G401 (cell line): ENCODE measurements around the gene TELO2. TPM values are rescaled to one million over a fixed set of nuclear protein-coding genes. Genes with fewer than 3 reads are reported as not detected.
A peak's percentile ranks its signal among the peaks of the same experiment; 100 is the strongest.

ENCODE experiments used
- DNase-seq: peaks from one replicate; pipeline ENCODE4 v3.0.0-alpha.2; 2015; ENCODE audit warnings: low spot score
- in situ Hi-C: cut with HindIII; loops from 2 replicates; pipeline ENCODE4 v1.10.0; 2016; ENCODE audit warnings: low sequenced_read_pairs, mixed read lengths
- total RNA-seq: library from RNA; depleted of rRNA; stranded (reverse); fragments of >200 nt; shearing (Covaris generic); gene quantifications from 2 replicates; pipeline ENCODE4 v1.2.3, GENCODE V29; 2014

TELO2 gene
- total RNA-seq, 1 experiment from 2014 or later: 97.8 TPM

DNA sequence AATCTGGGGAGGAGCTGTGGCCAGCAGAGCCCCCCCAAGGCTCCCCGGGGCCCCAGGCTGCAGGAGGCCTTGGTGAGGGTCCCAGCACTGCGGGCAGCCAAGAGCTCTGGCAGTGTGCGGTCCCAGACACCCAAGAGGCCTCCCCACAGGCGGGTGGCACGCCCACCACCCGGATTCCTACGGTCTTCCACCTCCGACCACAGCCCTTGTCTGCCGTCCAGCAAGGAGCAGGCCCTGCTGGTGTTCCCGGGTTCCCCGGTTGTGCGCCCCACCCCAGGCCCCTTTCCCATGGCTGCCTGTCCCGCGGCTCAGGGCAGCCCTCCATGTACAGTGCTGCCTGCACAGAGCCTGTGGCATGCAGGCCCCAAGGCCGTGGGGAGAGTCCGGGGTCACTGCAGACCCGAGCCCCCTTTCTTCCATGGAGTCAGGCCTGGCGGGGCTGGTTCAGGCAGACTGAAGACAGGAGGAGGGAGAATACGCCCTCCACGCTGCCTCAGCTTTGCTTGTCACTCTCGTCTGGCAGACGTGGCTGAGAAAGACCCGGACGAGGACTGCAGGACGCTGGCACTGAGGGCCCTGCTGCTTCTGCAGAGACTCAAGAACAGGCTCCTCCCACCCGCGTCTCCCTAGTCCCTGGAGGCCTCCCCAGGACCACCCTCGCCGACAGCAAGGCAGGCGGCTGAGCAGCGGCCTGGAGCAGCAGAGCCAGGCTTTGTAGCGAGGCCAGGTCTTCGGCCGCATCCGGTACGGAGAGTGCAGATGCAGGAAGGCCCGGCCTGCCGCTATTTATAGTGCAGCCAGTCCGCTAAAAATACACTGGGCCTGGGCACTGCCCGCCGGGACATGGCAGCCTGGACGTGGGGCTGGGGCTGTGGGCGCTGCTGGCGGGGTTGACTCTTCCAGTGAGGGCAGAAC, 16.4 kb downstream of the TELO2 start:
- peak; percentile 87 for DNase-seq
- in situ Hi-C loops: no loop called here

DNA sequence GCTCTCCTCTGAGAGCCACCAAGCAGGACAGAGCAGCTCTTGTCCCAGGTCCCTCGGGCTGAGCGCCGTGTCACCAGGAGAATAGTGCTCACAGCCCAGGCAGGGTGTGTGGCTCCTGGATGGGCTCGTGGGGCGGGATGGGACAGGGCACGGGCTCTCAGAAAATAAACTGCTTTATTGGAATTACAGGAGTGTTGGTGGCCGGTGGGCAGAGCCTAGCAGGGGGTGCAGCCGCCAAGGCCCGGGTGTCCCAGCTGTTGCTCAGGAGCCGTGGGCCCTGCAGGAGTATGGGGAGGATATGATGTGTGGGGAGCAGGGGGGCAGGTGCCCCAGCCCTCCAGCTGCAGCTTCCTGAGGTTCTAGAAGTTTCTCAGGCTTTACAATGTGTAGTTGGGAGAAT, 17.1 kb downstream of the TELO2 start:
- in situ Hi-C loops: no loop called here
- DNase-seq: no peak

DNA sequence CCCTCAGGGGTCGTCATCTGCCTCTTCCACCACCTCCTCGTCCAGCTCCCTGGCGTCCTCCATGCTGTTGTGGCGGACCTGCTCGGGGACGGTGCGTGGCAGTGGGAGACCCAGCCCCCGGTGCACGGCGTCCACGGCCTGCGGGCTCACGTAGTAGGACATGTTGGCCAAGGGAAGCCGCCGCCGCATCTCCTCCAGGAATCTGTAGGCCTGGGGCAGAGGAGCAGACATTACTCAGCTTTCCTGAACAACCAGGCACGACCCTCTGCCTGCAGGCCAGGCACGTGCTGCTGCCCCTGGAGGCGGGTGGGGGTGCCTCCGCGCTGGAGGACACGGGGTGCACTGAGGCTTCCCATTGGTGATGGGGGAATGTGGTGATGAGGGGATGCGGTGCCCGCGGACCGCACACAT, 17.8 kb downstream of the TELO2 start:
- in situ Hi-C loops: no loop called here
- DNase-seq: no peak

DNA sequence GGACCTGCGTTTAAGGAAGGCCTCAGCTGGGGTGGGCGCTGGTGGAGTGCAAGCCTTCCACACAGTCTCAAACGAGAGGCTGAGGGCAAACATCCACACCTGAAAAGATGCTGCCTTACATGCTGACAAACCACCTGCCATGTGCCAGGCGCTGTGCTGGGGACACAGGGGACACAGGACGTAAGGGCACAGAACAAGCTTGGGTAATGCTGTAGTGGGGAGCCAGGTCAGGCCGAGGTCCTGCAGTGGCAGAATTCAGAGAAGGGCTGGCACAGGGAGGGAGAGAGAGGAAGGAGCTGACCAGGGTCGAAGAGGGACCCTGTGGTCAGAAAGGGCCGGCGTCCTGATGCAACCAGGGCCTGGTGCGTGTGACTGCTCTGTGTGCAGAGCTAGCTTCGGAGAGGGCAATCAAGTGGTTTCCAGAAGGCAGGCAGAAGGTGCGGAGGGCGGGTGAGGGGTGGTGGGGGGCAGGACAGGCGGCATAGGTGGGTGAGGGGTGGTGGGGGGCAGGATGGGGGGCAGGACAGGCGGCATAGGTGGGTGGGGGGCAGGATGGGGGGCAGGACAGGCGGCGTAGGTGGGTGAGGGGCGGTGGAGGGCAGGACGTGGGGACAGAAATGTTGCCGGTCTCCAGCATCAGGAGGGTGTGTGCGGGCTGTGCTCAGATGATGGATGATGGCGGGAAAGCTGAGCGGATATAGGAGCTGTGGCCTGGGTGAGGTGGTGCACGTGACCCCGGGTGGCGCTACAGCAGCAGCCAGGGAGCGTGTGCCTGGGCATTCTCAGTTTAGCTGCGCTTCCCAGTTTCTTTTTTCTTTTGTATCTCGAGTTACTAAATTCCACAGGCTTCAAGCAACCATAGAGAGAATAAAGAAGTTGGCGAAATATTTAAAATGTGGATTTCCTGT, 18.8 kb downstream of the TELO2 start:
- no peak for DNase-seq
- in situ Hi-C loops: no loop called here

DNA sequence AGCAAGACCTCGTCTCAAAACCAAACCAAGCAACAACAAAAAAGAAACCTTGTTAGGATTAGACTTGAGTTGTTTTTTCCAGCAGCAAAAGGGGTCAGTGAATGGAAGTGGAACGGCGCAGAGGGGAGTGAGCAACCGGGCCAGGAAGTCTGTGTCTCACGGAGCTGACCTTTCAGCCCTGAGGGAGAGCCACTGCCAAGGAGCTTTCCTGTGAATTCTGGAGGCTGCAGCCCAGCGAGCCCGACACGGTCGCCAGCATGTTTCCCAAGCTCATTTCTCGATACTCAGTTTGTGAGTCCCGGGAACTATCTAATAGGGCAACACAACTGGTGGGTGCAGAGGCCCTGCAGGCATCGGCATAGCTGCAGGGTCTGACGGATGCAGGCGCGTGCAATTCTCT, 19.6 kb downstream of the TELO2 start:
- in situ Hi-C loops: no loop called here
- no peak for DNase-seq

DNA sequence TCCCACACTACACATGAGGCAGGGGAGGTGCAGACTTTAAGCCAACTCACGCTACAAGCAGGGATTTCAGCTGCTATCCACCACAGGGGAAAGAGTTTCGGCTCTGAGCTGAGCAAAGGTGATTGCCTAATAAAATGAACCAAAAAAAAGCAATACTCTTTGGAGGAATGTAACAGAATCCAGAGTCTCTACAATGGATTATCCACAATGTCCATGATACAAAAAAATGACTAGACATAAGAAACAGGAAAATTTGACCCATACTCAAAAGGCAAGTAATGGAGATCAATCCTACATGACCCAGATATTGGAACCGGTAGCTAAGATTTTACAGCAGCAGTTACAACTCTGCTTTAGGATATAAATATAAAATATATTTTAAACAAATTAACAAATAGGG, 21.3 kb downstream of the TELO2 start:
- in situ Hi-C loops: no loop called here
- DNase-seq: no peak

DNA sequence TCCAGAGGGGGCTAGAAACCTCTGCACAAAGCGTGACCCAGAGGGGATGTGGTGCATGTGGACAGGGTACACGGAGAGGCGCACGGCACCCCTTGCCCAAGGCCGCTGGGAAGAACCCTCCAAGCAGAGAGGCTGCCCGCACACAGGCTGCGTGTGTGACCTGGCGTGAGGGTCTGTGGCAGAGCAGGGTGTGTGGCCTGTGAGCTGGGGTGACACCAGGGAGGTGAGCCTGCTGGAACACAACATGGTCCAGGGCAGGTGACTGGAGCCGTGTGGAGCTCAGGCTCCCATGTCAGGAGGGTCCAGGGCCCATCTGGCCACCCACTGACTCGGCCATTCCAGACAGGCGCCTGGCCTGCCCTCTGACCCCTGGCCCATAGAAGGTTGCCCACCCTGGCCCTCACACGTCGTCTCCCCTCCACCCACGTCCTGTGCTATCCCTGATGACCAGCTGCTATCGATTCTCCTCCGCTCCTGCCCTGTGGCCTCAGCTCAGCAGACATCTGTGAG, 25.5 kb downstream of the TELO2 start:
- in situ Hi-C loops: no loop called here
- DNase-seq: no peak

DNA sequence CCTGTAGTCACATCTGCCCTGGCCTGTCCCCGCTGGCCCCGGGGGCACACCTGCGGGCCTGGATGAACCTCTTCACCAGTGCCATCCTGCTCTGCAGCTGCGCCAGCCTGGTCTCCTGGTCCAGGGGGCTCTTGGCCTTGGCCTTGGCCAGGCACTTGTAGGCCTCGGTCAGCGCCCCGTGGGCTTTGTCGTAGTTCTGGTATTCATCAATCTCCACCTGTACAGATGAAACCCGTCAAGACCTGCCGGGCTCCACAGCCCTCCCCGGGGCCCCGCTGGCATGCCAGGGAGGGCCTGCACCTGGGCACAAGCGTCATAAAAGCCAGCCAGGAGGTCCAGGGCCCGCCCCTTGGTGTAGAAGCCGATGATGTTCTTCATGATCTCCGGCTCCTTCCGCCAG, 26.7 kb downstream of the TELO2 start:
- in situ Hi-C loops: no loop called here
- no peak for DNase-seq

DNA sequence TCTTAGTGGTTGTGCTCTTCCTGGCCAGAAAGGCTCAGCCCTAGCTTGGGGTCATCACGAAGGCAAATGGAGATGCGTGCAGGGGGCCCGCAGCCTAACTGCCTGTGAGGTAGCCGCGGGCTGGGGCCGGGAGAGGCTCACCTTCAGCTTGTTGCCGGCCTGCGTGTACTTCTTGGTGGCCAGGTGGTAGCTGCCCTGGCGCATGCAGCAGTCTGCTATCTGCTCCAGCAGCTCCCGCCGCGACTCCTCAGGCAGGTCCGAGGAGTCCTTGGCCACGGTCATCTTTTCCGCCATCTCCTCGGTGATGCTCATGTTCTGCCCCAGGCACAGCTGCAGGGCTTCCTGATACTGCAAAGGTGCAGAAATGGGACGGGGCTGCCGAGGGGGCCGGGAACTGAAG, 27.3 kb downstream of the TELO2 start:
- DNase-seq: no peak
- in situ Hi-C loops: no loop called here

DNA sequence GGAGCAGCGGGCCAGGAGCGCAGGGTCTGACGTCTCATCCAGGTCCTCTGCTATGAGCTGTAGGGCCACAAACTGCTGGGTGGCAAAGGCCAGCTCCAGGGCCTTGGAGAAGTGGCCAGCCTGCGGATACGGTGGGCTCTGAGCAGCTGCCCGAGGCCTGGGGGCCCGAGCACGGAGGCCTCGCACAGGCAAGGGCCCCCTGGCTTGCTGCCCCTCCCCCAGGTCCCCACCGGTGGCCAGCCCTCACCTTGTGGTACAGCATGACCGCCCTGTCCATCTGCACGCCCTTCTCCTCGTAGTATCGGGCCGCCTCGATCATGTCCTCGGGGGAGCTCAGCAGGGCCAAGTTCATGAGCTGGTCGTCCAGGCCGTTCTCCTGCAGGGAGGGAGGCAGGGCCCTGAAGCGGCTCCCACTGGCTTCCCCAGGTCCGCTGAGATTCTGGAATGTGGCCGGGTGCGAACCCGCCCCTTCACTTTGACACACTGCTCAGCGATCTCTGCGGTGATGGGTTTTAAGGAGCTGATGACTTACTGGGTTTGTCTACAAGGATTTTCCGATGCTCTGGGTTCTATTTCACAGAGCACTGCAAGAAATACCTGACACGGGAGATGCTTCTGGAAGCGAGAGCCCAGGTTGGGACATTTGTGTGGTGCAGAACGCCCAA, 30.6 kb downstream of the TELO2 start:
- DNase-seq: no peak
- in situ Hi-C loops: no loop called here

DNA sequence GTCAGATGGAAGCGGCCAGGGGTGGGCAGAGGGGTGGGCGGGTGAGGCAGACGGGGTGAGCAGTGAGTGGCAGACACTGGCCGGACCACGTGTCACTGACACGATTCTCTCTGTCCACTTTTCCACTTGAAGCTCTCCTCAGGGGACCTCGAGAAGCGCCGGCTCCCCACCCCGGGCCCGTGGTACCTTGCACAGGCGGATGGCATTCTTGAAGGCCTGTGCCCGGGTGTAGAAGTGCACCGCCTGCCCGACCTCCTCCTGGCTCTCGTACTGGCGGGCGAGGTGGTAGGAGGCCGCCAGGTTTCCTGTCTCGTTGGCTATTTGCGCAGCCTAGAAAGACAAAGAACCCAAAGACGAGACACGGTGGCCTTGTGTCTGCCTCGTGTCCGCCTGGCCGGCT, 31.2 kb downstream of the TELO2 start:
- in situ Hi-C loops: no loop called here
- no peak for DNase-seq

DNA sequence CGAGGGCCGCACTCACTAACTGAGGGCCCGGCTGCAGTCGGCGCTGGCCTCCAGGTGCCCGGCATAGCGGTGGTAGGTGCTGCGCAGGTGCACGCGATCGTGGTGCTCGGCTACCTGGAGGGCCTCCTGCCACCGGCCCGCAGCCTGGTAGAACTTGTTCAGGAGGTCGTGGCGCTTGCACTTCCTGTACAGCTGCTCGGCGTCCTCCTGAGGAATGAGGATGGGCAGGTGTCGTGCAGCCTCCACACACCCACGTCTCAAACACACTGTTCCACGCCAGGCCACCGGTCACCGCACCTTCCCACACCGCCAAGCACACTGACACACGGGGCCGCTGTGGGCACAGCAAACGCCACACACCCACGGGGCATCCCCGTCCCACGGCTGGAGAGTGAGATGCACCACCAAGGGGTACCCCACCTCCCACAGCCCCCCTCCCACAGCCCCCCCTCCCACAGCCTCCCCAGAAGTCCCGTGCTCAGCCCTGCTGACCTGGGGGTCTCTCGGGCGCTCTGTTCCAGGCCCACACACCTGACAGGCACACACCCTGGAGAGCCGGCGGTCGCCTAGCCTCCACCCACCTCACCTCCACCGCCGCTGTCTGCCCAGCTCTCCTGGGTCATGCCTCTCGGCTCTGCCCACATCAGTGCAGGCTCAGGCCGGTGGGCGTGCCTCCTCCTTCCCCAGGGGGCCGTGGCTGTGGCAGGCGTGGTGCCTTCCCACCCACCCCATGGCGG, 32.9 kb downstream of the TELO2 start:
- in situ Hi-C loops: no loop called here
- DNase-seq: no peak

DNA sequence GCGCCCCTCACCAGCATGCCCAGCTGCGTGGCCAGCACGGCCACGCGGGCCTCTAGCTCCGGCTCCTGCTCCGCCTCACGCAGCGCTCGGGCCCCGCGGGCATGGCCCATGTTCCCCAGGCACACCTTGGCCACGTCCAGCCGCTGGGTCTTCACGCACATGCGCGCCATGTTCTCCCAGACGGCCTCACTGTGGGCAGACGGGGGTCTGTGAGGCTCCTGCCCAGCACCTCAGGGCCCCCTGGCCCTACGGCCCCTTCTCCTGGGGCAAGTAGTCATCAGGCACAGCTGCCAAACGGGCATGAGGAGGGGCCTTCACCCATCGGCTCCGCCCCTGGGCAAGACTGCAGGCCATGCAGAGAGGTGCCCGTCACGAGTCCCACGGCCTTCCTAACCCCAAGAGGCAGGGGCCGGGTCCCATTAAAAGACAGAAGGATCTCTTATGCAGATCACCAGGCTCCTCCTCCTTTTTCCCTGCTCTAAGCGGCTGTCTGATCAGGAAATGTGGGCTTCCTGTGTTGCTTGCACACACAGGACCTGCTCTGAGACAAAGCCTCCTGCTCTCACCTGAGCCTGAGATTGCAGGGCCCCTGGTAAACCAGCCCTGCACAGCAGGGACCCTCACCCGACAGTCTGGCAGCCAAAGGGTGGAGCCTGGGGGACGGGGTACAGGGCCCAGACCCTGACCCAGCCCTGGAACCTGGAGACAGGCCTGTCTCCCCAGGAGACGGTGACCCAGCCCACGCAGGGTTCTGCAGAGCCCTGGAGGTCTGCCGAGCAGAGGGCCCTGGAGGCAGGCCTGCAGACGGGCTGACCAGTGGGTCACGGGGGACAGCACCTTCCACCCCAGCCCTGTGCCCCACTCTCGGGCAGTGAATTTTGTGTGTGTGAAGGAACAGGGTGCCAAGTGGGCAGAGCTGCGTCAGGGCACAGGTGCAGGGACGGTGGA, 33.7 kb downstream of the TELO2 start:
- DNase-seq: no peak
- in situ Hi-C loops: no loop called here

DNA sequence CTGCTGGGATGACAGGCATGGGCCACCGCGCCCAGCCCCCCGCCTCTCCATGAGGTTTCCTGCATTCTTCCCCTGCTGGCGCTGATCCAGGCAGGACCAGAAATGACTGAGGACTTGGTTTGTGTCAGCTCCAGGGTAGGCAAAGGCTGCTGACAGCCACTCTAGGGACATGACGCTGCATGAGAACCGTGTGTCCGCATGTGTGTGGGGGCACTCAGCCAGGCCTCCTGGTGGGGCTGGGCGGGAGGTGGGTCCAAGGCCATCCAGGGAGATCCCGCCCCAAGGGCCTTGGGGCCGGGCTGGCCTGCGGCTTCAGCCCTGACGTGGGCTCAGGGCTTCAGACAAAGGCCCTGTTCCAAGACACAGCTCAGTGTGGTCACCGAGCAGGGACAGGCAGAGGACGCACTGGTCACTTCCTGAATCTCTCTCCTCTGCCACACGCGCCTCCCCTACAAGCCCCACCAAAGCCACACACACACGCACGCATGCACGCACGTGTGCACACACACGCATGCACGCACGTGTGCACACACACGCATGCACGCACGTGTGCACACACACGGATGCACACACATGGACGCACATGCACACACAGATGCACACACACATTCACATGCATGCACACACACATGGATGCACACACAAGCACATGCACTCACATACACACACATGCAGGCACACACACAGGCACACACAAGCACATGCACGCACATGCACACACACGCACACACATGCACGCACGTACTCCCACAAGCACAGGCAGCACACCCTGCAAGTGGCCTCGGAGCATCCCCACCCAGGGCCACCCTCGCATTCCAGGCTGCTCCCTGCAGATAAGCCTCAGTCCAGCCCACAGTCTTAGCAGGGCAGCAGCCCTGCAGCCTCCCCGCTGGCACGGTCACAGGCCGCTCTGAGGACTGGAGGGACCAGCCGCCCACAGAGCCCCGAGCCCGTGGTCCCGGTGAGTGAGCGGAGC, 35.0 kb downstream of the TELO2 start:
- in situ Hi-C loops: no loop called here
- DNase-seq: no peak

DNA sequence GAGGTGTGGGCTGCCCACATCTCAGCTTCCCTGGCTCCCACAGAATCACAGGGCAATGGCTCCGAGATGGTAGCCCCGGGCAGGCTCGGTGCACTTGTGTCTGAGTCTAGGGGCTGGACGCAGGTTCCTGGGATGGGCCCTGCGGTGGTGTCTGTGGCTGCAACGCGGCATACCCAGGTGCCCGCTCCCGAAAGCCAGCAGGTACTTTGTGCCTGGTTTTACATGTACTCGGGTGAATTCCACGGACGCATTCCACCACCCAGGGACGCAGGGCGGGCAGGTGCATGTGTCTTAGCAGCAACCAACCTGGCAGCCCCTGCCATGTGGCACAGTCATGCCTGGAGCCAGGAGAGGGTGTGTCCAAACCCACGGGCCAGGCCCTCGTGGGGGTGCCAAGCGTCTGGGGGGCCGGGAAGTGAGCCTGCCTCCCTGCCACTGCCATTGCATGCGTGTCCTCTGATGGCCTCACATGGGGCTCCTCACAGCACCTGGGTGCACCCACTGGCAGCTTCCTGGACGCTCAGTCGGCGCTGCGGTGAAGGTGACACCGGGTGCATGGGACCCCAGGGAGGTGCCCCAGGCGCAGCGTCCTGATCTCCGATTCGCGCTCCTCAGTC, 35.9 kb downstream of the TELO2 start:
- in situ Hi-C loops: no loop called here

DNA sequence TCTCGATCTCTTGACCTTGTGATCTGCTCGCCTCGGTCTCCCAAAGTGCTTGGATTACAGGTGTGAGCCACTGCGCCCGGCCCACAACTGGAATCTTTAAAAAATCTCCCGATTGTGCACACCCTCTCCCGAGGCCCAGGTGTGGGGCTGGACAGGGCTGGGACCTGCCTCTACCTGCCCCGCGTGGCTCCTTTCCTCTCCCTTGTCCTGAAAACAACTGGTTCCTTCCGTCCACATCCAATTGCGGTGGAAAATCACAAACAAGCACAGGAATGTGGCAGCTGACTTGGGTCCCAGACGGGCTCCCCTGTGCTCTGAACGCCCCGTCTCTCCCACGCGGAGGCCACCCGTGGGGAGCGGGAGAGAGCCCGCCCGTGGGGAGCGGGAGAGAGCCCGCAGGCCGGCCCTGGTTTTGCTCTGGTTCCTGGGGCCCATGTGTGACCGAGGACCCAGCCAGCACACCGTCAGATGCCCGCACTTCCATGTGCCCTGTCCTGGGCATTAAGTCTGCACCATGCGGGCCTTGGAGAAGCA, 37.3 kb downstream of the TELO2 start:
- in situ Hi-C loops: no loop called here
- DNase-seq: no peak

More for the DNA sequence above, 35.9 kb downstream of the TELO2 start:
- no peak for DNase-seq
